NB4 (cell line): ENCODE measurements around the gene DGAT2L6.

ENCODE experiments used
- CTCF ChIP-seq: IDR thresholded peaks from one replicate; pipeline ENCODE4 v1.5.1; 2012; ENCODE audit warnings: low read depth, low read length
- MYC ChIP-seq: IDR thresholded peaks from 2 replicates; pipeline ENCODE4 v1.6.1; 2011; ENCODE audit warnings: low read depth, low read length

- TF ChIP-seq MYC = no peak
- no peak for TF ChIP-seq CTCF
Observed at GRCh38 chrX:70244881-70245280, 67.6 kb downstream of the DGAT2L6 start.
